Activated CD4-positive, alpha-beta T cell treated with anti-CD3 and anti-CD28 coated beads, Interleukin-2, amount 10 ng/mL, durations not matched to agents 24 days and 14 days (primary cell): ENCODE data around the gene PANK3. TPM values are rescaled to one million over a fixed set of nuclear protein-coding genes. Genes with fewer than 3 reads are reported as not detected.

Source experiments
- DNase-seq: peaks from one replicate; pipeline ENCODE4 v3.0.0; 2022
- H3K27ac Mint-ChIP-seq: one replicate; pipeline ENCODE4 v1.8.0; 2022; ENCODE audit warnings: mild to moderate bottlenecking, mixed read lengths
- H3K27me3 Mint-ChIP-seq: one replicate; pipeline ENCODE4 v1.8.0; 2022; ENCODE audit warnings: mixed read lengths
- H3K36me3 Mint-ChIP-seq: one replicate; pipeline ENCODE4 v1.8.0; 2022; ENCODE audit warnings: low read depth, mild to moderate bottlenecking, mixed read lengths
- H3K4me1 Mint-ChIP-seq: one replicate; pipeline ENCODE4 v1.8.0; 2021; ENCODE audit warnings: mixed read lengths
- H3K4me3 Mint-ChIP-seq: one replicate; pipeline ENCODE4 v1.8.0; 2022; ENCODE audit warnings: mild to moderate bottlenecking, moderate library complexity, mixed read lengths
- H3K9me3 Mint-ChIP-seq: one replicate; pipeline ENCODE4 v1.8.0; 2021; ENCODE audit warnings: mixed read lengths
- intact Hi-C: fragments of 100-400 bp; cut with micrococcal nuclease; formaldehyde crosslinking; loops from one replicate; pipeline ENCODE4 v1.15.1; 2023
- total RNA-seq: library from RNA; stranded (reverse); gene quantifications from 2 replicates; pipeline ENCODE4 v1.2.3, GENCODE V29; 2022

PANK3 gene
- 73.1 and 81.2 TPM in 2 replicates for total RNA-seq

DNA sequence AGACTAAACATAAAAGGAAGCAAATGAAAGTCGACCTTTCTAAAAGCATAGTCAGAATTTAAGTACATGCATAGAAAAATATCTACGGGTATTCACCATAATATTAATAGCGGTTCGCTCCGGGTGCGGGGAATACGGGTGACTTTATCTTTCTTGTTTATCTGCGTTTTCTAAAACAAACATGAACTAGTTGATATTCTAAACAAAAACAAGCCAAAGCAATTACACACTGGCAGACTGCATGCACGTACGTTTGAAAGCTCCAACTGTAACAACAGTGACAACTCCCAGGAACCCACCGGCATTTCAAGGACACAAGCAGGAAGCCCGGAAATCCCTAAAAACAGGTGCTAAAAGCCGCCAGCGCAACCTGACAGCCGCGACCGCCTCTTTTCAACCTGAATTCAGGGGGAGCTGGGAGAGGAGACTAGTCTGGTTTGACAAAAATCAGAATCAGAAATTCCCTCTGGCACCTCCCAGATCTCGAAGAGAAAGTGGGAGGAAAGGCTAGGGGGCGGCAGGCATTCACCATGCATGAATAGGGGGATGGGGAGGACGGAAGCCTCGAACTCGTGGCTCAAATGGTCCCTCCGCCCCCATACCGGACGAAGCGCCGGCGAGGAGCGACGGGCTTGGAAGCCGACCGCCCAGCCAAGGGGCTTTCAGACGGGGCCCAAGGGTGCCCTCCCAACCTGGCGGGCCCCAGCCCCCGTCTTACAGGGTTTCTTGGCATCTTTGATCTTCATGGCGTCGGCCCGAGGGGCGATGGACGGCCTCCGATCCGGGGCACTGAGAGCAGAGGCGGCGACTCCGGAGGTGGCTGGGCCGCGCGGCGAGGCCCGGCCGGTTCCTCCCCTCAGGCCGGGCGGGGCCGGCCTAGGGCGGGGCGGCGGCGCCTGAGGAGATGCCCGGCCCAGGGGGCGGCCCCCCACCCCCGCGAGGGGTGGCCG is at the start of gene PANK3:
Gene PANK3 (minus strand): TSS at position 831 of the 950 bp plus-strand sequence. CDS start 85 bp downstream, at position 746.
- no peaks in the 10 kb centered on the region for H3K27me3 Mint-ChIP-seq
- peaks cover 31% of the 10 kb centered on the region for H3K36me3 Mint-ChIP-seq
- peak within 1 kb of the TSS; percentile 95 for H3K4me3 Mint-ChIP-seq
- H3K9me3 Mint-ChIP-seq = peaks cover 8% of the 10 kb centered on the region
- peak within 1 kb of the TSS; percentile 100 for H3K27ac Mint-ChIP-seq
- no peak for DNase-seq
- H3K4me1 Mint-ChIP-seq = peaks cover 28% of the 10 kb centered on the region
- intact Hi-C loops = loop anchor here (1.0 to 10.0 kb wide), 3 partner anchors 93 to 1076 kb away; partner anchors contain the start of genes RARS1 and SPDL1

GRCh38 chr5:168624850-168625364 is 45.7 kb upstream of the PANK3 start:
- Mint-ChIP-seq H3K4me3 (no peak overlapping the region), H3K27me3 (peaks cover 6% of the 10 kb centered on the region), H3K4me1 (no peaks in the 10 kb centered on the region), H3K27ac (no peak overlapping the region), H3K9me3 (peaks cover 1% of the 10 kb centered on the region), H3K36me3 (no peaks in the 10 kb centered on the region)
- DNase-seq = no peak
- intact Hi-C loops = no loop called here

DNA sequence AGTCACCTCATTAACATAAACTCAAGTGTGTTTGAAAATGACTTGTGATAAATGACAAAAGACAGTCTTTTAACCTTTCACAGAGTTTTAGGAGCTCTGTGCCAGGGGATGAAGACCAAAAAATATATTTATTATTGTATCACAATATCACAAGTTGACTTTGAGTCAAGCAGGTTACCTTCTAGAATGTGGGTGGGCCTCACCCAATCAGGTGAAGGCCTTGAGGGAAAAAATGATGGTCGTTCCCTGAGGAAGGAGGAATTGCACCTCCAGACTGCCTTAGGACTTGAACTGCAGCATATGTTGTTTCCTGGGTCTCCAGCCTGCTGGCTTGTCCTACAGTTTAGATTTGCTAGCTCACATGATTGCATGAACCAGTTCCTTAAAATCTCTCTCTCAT is 41.6 kb upstream of the PANK3 start:
- Mint-ChIP-seq H3K27ac (no peak overlapping the region), H3K4me3 (no peak overlapping the region), H3K36me3 (no peaks in the 10 kb centered on the region), H3K9me3 (no peaks in the 10 kb centered on the region), H3K4me1 (no peaks in the 10 kb centered on the region), H3K27me3 (peaks cover 3% of the 10 kb centered on the region)
- DNase-seq = no peak
- intact Hi-C loops = no loop called here

- H3K4me1 Mint-ChIP-seq = peaks cover 5% of the 10 kb centered on the region
- no peak overlapping the region for H3K4me3 Mint-ChIP-seq
- no peaks in the 10 kb centered on the region for H3K9me3 Mint-ChIP-seq
- DNase-seq = no peak
- no peaks in the 10 kb centered on the region for H3K36me3 Mint-ChIP-seq
- H3K27ac Mint-ChIP-seq = no peak overlapping the region
- intact Hi-C loops = no loop called here
- no peaks in the 10 kb centered on the region for H3K27me3 Mint-ChIP-seq
Measured at GRCh38 chr5:168614661-168615060, 35.5 kb upstream of the PANK3 start.

DNA sequence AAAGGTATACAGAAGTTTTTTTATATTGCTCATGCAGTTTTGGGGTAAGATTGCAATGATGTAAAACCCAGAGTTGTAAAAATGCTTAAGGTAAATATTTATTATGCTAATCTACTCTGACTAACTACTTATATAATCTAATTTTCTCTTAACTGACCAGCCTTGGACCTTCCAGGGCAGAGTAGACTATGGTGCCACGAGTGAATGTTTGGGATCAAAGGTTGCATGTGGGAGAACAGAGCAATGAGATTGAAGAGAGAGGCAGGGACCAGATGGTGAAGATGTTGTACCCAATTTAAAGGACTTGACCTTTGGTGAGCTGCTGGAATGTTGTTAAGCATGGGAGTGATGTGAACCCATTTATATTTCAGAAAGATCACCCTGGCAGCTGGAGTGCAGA is 34.8 kb upstream of the PANK3 start:
- no peak for DNase-seq
- intact Hi-C loops = no loop called here
- H3K9me3 Mint-ChIP-seq = no peaks in the 10 kb centered on the region
- peaks cover 5% of the 10 kb centered on the region for H3K4me1 Mint-ChIP-seq
- H3K36me3 Mint-ChIP-seq = no peaks in the 10 kb centered on the region
- no peak overlapping the region for H3K27ac Mint-ChIP-seq
- no peaks in the 10 kb centered on the region for H3K27me3 Mint-ChIP-seq
- H3K4me3 Mint-ChIP-seq = no peak overlapping the region

DNA sequence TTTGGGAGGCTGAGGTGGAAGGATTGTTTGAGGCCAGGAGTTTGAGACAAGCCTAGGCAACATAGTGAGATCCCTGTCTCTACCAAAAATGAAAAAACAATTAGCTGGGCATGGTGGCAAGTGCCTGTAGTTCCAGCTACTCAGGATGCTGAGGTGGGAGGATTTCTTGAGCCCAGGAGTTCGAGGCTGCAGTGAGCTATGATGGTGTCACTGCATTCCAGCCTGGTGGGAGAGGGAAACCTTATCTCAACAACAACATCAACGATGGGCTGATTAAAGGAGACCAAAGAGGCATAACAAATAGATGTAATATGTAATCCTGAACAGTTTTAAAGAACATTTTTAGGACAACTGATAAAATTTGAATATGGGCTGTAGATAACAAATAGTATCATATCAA is 34.2 kb upstream of the PANK3 start:
- Mint-ChIP-seq H3K4me3 (no peak overlapping the region), H3K36me3 (no peaks in the 10 kb centered on the region)

DNA sequence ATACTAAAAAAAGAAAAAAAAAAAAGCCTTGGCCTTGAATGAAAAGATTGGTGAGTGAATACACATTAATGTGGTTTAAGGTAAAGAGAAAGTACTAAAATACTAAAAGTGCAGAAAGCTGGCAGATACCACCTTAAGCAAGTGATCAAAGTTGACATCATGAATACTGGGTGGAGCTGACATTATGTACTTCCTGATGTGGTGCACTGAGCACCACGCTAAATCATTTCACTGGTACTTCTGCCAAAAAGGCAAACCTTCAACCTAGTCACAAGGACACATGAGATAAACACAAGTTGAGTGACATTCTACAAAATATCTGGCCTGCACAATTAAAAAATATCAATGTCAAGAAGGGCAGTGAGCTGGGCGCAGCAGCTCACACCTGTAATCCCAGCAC is 33.8 kb upstream of the PANK3 start:
- Mint-ChIP-seq H3K27ac (no peak overlapping the region), H3K4me1 (peaks cover 8% of the 10 kb centered on the region), H3K4me3 (no peak overlapping the region), H3K36me3 (no peaks in the 10 kb centered on the region), H3K9me3 (no peaks in the 10 kb centered on the region), H3K27me3 (no peaks in the 10 kb centered on the region)
- intact Hi-C loops = no loop called here
- no peak for DNase-seq

More for the DNA sequence above, 34.2 kb upstream of the PANK3 start:
- intact Hi-C loops = no loop called here
- Mint-ChIP-seq H3K4me1 (peaks cover 7% of the 10 kb centered on the region), H3K9me3 (no peaks in the 10 kb centered on the region), H3K27me3 (no peaks in the 10 kb centered on the region), H3K27ac (no peak overlapping the region)
- no peak for DNase-seq

GRCh38 chr5:168612123-168612522 is 33.0 kb upstream of the PANK3 start:
- no peak for DNase-seq
- Mint-ChIP-seq H3K27me3 (no peaks in the 10 kb centered on the region), H3K36me3 (no peaks in the 10 kb centered on the region), H3K4me3 (no peak overlapping the region), H3K9me3 (no peaks in the 10 kb centered on the region), H3K27ac (no peak overlapping the region), H3K4me1 (peaks cover 12% of the 10 kb centered on the region)
- intact Hi-C loops = no loop called here

- Mint-ChIP-seq H3K27ac (no peak overlapping the region), H3K4me1 (peaks cover 13% of the 10 kb centered on the region), H3K36me3 (no peaks in the 10 kb centered on the region), H3K4me3 (no peak overlapping the region), H3K9me3 (no peaks in the 10 kb centered on the region), H3K27me3 (no peaks in the 10 kb centered on the region)
- no peak for DNase-seq
- intact Hi-C loops = no loop called here
Measured at GRCh38 chr5:168611165-168611564, 32.0 kb upstream of the PANK3 start.

DNA sequence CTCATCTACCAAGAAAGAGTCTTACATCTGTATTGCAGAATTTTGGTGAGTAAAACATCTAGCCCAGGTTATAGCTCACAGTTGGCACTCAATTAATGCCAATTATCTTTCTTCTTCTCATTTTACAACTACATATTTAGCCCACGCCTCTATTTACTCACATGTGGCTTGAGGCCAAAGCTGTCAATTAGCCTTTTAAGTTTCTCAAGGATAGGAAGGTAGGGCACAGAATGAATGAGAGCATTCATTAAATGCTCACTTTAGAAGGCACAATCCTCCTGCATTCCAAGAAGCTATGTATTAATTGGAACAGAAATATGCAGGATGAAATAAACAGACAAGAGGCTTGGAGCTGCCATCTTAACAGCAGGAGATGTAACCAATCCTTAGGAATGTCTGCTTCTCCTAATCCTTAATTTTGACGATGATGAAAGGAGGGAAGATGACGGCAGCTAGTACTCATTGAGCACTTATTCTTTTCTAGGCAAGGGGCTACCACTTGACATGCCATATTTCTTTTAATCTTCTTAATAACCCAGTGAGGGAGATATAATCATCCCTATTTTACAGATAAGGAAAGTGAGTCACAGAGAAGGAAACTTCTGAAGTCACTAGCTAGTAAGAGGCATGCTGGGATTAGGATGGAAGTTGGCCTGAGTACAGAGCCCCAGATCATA is 30.8 kb upstream of the PANK3 start:
- no peak for DNase-seq
- Mint-ChIP-seq H3K27me3 (no peaks in the 10 kb centered on the region), H3K36me3 (no peaks in the 10 kb centered on the region), H3K4me1 (peaks cover 13% of the 10 kb centered on the region), H3K4me3 (no peak overlapping the region), H3K27ac (no peak overlapping the region), H3K9me3 (no peaks in the 10 kb centered on the region)
- intact Hi-C loops = no loop called here

DNA sequence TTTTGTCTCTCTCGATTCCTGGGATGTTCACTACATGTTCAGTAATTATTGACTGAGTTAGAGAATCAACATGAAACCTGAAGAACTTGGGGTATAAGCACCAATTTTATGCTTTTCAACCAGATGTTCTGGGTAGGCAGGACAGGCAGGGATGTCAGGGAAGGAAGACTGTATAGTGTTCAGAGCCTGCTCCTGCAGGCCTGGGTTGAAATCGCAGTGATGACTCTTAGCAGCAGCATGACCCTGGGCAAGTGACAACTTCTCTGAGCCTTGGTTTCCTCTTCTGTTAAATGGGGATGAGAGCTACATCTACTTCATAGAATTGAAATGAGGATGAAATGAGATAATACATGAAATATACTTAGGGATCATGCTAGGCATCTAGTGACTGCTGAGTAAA is 29.7 kb upstream of the PANK3 start:
- no peaks in the 10 kb centered on the region for H3K9me3 Mint-ChIP-seq
- H3K27me3 Mint-ChIP-seq = no peaks in the 10 kb centered on the region
- H3K4me3 Mint-ChIP-seq = no peak overlapping the region
- DNase-seq = no peak
- H3K36me3 Mint-ChIP-seq = no peaks in the 10 kb centered on the region
- H3K27ac Mint-ChIP-seq = no peak overlapping the region
- peaks cover 13% of the 10 kb centered on the region for H3K4me1 Mint-ChIP-seq
- intact Hi-C loops = no loop called here

GRCh38 chr5:168608386-168608785 is 29.2 kb upstream of the PANK3 start:
- no peak for DNase-seq
- intact Hi-C loops = no loop called here
- Mint-ChIP-seq H3K27ac (no peak overlapping the region), H3K36me3 (no peaks in the 10 kb centered on the region), H3K4me1 (peaks cover 13% of the 10 kb centered on the region), H3K27me3 (no peaks in the 10 kb centered on the region), H3K9me3 (no peaks in the 10 kb centered on the region), H3K4me3 (no peak overlapping the region)

DNA sequence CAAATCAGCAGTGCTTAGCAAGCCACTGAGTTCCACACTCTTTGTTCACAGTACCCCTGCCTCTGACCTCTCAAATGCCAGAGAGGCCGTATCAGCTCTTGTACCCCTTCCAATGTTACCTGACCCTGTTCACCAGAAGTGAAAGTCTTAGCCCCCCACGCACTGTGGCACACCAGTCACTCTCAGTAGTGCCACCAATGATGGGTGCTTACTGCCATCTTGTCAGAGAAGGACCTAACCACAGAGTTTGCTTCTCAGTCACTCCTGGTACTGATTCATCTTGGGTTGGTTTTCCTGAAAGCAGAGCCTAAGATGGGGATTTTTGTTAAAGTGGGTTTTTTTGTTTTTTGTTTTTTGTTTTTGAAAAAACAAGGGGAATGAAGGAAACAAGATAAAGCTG is 28.8 kb upstream of the PANK3 start:
- Mint-ChIP-seq H3K4me3 (no peak overlapping the region), H3K9me3 (no peaks in the 10 kb centered on the region), H3K36me3 (no peaks in the 10 kb centered on the region), H3K27ac (peak overlapping the region; percentile 20), H3K27me3 (no peaks in the 10 kb centered on the region), H3K4me1 (peaks cover 10% of the 10 kb centered on the region)
- no peak for DNase-seq
- intact Hi-C loops = no loop called here

DNA sequence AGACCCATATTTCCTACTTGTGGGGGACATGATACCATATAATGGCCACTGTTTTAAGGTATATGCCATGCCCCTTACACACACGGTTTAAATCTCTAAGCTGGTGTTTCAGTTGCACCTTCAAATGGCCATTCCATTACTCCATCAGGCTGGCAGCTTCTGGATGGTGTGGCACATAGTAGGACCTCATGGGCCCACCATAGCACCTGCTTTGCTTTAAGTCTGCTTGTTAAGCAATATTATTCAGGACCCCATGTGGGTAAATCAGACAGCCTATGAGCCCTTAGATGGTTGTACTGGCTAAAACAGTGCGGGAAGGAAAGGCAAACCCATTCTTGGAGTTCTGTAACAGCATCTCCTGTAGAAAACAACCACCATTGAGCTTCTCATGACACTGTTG is 27.4 kb upstream of the PANK3 start:
- Mint-ChIP-seq H3K27ac (no peak overlapping the region), H3K4me1 (peaks cover 8% of the 10 kb centered on the region), H3K9me3 (no peaks in the 10 kb centered on the region), H3K27me3 (no peaks in the 10 kb centered on the region), H3K36me3 (no peaks in the 10 kb centered on the region), H3K4me3 (no peak overlapping the region)
- intact Hi-C loops = no loop called here
- no peak for DNase-seq
